HG03575 (cell line): ENCODE results near the gene COL26A1.

Experiments
- ATAC-seq: cut with Tn5 transposase; IDR thresholded peaks from one replicate; pipeline ENCODE4 v1.9.1; 2021; ENCODE audit not compliant: unreplicated experiment, insufficient number of reproducible peaks, low FRiP score; ENCODE audit errors: extremely low read depth

Gene COL26A1

DNA sequence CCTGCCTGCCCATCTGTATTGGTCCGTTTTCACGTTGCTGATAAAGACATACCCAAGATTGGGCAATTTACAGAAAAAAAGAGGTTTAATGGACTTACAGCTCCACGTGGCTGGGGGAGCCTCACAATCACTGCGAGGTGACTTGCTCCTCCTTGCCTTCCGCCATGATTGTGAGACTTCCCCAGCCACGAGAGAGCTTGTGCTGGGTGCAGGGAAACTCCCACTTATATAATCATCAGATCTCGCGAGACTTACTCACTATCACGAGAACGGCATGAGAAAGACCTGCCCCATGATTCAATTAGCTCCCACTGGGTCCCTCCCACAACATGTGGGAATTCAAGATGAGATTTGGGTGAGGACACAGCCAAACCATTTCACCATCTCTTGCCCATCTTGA lies 154.6 kb downstream of the COL26A1 start:
- ATAC-seq, result no peak

DNA sequence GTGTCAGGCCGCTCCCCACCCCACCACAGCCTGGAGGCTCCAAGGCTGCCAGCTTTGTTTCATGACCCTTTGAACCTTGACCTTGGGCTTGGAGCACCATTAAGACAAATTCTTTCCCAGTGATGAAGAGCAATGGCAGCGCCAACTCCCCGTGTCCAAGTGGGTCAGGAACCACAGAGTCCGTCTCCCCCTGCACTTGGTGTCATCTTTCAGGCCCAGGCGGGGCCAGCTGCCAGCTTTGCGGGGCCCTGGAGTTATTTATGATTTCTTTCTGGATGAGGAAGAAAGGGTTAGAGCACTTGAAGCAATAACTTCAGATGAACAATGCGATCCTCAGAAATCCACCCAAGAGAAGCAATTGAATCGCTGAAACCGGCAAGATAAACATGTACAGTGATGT lies 155.7 kb downstream of the COL26A1 start:
- no peak for ATAC-seq

DNA sequence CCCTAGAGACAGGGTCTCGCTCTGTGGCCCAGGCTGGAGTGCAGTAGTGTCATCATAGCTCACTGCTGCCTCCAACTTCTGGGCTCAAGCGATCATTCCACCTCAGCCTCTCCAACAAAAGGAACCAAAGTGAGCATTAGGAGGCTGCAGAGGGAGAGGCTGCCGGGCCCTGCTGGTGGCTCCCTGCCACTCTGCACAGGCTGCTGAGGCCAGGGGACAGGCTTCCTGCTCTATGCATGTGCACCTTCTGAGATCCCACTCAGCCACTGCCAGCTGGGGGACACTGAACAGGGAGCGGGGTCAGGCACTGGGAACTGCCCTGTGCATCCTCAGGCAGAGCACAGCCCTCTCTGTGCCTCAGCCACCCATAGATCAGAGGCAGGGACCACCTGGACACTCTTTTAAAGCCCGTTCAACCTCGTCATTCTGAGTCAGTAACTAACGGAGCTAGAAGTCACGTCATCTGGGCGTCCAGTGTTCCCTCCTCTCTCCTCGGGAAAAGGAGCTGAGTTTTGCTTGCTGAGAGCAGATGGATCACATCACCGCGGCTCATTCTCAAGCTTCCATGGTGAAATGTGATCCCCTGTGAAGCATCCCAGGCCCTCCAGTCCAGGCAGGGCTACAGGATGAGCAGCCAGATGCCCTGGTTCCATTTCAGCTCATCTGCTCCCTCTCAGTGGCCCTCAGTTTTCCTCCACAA lies 156.8 kb downstream of the COL26A1 start:
- no peak for ATAC-seq

DNA sequence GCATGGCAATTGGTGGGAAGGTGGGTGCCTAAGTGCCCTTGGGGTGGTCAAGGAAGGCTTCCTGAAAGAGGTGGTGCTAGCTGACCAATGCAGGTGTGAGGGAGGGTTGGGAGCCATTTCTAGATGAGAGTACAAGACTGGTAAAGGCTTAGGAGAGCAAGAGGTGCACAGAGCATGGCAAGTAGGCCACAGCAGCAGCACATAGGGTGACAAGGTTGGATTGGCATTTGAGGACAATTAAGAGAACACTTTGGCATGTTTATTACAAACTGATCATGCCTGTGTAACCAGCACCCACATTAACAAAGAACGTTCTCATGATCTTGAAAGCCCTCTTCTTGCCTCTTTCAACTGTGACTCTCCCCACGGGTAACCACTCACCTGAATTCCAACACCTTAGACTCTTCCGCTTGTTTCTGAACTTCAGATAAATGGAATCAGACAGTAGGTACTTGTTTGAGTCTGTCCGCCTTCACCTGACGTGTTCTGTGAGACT lies 158.8 kb downstream of the COL26A1 start:
- no peak for ATAC-seq

DNA sequence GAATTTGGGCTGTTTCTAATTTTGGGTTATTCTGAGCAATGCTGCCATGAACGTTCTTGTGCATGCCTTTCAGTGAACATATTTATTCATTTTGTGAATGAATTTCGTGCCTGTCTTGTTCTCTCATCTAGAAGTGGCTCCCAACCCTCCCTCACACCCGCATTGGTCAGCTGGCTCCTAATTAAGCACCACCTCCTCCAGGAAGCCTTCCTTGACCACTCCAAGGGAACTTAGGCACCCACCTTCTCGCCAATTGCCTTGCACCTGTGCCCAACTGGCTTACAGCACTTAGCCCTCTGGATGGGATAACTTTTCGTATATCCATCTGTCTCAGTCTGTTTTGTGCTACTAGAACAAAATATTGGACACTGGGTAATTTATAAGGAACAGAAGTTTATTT lies 159.3 kb downstream of the COL26A1 start:
- no peak for ATAC-seq

DNA sequence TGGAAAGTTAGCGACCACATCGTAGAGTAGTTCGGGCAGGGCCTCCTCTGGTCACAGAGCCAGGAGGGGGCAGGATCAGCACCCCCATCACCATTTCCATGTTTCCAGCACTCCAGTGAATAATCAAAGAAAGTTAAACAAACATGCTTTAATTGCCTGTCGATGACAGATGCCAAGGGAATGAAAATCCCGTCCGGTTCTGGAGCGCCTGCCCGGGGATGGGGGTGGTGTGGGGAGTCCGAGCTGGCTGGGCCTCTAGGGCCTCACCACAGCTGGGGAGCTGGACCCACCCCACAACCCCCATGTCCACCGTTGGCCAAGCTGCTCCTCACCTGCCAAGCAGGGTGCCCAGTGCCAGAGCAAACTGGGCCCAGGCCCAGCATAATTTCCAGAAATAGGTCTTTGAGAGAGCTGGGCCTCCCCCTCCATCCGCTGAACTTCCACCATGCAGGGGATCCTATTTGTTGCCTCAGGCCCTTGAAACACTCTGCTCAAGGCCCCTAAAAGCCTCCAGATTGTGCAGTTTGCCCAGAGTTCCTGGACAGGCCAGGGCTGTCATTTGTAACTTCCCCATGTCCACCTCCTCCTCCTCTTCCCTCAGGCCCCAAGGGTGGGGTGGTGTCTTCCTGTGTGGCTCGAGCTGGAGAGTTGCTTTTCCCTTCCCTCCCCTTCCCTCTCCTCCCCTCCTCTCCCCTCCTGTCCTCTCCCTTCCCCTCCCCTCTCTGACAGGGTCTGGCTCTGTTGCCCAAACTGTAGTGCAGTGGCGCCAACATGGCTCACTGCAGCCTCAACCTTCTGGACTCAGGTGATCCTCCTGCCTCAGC lies 165.4 kb downstream of the COL26A1 start:
- no peak for ATAC-seq

DNA sequence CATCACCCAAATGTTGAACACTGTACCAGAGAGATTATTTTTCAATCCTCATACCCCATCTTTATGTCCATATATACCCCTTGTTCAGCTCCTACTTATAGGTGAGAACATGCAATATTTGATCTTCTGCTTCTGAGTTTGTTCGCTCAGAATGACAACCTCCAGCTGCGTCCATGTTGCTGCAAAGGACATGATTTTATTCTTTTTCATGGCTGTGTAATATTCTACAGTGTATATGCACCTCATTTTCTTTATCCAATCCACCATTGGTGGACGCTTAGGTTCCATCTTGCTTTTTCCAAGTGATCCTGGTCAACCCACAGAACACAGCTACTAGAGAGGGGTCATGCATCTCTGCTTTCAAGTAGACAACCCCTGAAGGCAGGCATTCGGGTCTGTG lies 166.9 kb downstream of the COL26A1 start:
- ATAC-seq, result no peak

DNA sequence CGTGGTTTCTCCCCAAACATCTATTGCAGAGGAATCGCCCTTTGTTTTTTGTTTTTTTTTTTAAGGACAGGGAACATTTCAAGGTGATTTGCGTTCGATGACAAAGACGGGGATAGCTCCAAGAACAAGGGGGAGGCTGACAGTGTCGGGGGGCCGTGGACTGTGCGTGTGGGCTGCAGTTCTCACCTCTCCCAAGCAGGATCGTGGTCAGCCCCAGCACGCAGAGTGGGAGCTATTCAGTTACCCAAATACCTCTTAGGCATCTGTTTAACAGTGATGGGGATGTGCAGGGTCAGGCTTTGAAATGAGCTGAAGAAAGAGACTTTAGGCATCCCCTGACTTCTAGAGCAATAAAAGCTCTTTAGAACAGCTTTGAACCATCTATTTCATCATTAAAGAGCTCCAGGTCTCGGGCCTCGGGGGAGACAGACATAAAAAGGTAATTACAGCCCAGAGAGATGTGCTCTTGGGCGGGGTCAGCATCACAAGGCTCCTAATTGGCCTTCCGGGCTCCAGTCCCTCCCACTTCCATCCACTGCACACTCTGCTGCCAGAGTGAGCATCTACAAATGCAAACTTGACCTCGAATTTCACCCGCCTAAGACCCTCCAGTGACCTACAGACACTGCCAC lies 169.2 kb downstream of the COL26A1 start:
- ATAC-seq, result no peak

DNA sequence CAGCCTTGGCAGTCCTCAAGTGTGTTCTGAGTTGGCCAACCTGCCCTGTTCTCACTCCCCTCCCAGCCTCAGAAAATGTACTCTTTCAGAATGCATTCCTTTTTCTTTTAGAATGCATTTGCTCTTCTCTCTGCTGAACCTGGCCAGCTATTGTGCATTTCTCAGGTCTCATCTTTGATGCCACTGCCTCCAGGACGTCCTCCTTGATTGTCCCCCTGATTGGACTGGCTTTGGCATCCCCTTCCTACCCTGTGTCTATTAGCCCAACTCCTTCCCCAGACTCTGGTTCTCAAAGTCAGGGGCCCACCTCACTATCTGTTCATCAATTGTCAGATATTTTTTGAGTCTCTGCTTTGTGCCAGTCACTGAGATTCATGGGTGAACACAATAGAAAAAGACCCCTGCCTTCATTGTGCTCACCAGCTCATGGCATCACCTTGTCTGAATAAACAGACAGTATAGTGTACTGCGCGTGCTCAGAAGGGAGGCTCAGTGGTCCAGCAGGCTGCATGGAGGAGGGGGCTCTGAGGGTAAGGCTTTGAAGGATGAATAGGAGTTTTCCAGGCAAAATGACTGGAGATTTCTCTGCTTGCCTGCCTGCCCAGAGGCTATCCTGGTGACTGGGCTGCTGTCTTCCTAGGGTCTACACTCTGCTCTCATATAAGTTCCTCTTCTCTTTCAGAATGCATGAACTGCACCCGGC lies 169.9 kb downstream of the COL26A1 start:
- no peak for ATAC-seq

DNA sequence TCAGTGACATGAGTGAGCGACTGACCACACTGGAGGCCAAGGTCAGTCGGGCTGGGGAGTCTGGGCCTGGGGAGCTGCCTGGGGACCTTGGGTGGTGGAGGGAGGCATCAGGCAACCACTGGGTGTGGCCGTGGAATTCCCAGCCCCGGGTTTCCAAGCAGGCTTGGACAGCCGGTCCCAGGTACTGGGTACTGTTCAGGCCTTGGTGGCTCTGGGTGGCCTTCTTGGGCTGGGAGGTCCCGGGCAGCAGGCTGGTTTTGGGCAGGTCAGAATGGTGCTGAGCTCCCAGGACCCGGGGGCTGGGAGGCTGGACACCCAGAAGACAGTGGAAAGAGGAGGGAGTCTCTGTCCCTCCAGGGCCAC lies 170.4 kb downstream of the COL26A1 start:
- ATAC-seq, result no peak

DNA sequence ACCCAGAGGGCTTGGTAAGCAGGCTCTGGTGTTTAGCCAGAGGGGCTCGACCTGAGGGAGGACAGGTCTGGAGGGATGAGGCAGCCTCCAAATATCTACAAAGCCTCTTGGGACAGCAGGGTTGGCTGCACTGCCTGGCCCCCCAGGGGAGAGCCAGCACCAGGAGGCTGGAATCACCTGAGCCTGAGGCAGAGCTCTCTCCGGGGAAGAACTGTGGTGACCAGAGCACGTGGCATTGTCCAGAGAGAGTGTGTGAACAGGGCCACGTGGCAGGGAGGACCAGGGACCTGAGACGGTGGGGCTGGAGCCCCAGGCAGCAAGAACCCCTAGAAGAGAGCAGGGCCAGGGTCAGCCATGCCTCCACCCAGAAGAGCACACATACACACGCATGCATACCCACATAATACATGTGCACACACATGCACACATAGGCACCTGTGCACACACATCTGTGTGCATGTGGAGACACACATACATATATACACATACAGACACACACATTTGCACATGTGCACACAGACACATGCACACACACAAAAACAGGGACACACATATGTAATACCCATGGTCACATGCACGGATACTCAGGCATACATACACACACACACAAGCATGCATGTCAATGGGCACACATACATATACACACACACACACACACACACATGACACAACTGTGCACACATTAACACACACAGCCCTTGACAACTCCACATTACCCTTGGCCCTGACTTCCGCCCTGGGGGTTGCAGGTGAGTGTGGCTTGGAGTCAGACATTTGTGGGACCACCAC lies 171.5 kb downstream of the COL26A1 start:
- no peak for ATAC-seq

DNA sequence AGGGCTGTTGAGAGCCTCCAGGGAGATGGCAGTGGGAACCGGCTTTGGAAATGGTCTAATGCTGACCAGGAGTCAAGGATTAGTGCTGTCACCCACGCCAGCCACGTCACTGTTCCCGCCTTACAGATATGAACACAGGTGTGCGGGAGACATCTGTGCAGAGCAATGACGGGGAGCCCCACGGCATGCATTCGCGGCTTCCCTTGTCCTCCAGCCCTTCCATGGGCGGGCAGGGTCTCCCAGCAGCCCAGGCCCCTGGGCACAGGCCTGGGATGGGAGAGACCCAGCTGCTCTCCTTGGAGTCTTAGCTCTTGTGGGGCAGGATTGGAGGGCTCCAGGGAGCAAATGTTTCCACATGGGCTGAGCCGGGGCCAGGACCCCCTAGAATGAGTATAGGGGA lies 172.2 kb downstream of the COL26A1 start:
- no peak for ATAC-seq

DNA sequence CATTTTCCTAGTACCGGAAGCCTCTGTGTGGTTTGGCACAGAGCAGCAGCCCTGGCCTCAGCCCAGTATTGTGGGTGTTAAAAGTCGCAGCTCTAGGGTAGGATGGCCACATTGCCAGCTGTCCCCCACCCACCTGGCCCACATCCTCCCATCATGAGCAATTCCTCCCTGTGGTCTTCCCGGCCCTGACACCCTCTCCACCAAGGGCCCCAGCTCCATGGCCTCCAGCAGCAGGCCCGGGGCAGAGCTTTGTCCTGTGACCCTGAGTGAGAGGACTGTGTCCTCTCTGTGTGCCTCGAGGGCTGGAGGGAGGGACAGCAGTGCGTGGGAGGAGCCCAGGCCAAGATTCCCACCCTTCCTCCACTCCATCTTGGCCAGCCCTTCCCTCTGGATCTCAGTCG lies 172.7 kb downstream of the COL26A1 start:
- ATAC-seq, result no peak

DNA sequence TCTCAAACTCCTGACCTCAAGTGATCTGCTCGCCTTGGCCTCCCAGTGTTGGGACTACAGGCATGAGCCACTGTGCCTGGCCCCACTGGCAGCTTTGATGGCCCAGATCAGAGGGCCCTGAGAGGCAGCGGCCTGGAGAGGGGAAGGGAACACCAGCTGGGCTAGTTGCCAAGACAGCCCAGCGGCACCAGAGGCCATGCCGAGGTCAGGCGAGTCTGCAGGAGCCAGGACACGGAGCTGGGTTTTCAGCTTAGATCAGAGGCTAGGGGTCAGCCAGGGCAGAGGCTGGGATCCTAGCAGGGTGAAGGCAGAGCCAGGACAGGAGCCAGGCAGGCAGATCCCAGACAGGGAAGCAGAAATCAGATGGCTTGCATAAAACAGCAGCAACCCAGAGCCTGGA lies 173.6 kb downstream of the COL26A1 start:
- ATAC-seq, result no peak

DNA sequence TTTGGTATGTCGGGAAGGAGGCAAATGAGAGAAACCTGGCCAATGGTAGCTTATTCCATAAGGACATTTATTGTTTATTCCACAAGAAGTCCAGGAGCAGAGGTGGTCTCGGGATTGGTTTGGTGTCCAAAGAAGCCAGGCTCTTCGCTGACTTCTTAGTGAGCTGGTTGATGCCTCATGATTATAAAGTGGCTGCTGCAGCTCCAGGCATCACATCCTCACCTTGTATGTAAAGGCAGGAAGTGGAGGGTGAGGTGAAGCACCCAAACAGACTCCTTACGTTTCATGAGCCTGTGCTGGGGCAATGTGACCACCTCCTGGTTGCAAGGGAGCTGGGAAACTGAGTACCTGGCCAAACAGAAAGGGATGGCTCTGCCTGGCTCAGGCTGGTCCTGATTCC lies 174.0 kb downstream of the COL26A1 start:
- ATAC-seq, result no peak

DNA sequence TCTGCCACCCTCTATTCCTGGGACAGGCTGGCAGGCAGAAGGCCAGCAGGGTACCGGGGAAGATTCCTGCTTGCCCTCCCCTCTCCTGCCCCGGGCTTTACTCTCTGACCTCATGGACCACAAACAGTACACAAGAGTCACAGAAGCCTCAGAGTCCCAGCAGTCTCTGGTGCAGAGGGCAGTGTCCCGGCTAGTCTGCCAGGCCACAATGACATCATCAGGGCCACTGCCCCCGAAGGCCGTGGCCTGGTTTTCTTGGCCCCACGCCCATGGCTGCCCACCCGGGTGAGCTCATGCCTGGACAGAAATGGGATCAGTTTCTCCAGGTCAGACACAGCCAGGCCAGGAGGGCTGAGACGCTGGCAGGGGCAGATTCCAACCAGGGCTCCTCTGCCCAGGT lies 174.5 kb downstream of the COL26A1 start:
- ATAC-seq, result no peak

DNA sequence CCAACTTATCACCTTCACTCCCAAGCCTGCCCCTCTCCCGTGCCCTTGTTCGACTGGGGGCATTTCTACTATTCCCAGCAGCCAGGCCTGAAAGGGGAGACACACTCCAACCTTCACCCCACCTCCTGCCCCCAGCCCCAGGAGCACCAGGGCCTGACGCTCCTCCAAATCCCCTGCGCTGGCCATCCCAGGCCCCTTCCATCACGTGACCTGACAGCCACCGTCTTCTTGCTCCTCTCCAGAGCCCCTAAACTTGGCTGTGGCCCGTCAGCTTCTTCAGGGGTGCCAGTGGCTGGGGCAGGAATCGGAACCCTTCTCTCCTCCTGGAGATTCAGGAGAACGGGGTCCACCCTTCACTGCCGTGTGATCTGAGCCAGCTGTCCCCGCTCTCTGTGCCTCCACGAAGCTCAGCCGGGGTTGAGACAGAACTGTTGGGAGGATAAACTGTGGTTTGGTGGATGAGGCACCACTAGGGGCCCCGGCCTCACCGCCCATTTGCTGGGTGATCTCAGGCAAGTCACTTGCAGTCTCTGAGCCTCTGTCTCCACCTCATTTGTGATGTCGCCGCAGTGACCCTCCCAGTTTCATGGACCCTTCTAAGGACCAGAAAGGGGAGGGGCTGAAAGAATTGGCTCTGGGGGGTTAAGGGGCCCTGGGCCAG lies 175.4 kb downstream of the COL26A1 start:
- ATAC-seq, result no peak
